GM18526 (cell line): ENCODE measurements around the gene SERPINA4.

Experiments used
- POLR2A ChIP-seq: IDR thresholded peaks from 3 replicates; pipeline ENCODE4 v1.6.1; 2011; ENCODE audit not compliant: insufficient read length; ENCODE audit errors: extremely low read depth

Gene SERPINA4

DNA sequence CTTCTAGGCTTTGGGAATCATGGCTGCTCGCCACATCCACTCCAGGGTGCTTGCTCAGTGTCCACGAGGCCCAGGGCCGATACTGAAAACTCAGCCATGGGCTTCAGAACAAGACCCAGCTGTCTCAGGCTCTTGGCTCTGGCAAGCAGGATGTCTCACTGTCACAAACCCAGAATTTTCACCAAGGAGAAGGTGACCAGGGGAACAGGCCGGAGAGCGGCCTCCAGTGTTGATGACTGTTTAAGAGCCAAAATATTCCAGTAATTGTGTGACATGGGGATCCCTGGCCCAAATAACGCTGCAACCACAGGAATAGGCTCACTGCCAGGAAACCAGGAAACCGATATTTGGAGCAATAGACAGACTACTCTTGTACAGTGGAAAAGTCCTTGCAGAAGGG, 10.2 kb downstream of the SERPINA4 start:
- TF ChIP-seq POLR2A: no peak

DNA sequence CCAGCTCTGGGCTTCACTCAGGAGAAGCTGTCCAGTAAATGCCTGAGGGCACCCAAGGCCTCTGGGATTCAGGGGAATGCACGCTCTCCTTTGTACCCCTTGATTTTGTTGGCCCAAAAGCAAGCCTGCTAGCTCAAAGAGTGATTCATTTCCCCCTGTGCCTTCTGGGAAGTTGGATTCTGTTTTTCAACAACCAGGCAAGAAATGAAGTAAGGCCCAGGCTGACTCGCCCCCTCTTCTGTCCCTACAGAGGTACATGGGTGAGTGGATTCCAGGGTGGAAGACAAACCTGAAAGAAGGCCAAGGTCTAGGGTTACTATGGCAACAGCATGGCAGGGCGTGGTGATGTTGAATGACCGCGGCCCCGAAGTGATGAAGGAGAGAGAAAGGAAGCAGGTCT, 10.7 kb downstream of the SERPINA4 start:
- no peak for TF ChIP-seq POLR2A

DNA sequence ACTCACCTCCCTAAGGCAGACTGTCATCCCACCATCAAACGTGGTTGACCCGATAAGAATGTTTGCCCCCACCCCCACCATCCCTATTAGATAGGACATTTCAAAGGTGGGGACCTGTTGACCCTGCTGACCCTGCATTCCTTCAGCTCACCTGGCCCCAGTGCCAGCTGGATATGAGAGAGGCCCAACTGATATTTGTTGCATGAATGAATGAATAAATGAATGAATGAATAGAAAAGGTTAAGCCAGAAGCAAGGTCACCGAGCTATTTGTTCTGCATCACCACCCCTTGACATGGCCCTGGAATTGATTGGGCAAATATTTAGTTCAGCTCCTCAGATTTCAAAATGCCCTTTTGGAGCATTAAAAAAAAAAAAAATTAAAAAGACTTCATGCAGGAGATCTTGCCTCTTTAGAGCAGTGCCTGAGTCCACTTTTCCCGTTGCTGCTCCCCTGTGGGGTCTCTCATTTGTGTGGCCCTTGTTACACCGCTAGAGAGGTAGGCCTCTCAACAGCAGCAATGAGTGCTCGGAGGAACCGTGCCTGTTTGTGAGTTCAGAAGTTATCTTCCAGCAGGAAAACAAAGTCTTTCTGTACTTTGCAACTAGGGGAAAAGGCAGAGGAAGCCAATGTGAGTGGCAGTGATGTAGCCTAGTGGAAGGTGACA, 11.5 kb downstream of the SERPINA4 start:
- TF ChIP-seq POLR2A: no peak

DNA sequence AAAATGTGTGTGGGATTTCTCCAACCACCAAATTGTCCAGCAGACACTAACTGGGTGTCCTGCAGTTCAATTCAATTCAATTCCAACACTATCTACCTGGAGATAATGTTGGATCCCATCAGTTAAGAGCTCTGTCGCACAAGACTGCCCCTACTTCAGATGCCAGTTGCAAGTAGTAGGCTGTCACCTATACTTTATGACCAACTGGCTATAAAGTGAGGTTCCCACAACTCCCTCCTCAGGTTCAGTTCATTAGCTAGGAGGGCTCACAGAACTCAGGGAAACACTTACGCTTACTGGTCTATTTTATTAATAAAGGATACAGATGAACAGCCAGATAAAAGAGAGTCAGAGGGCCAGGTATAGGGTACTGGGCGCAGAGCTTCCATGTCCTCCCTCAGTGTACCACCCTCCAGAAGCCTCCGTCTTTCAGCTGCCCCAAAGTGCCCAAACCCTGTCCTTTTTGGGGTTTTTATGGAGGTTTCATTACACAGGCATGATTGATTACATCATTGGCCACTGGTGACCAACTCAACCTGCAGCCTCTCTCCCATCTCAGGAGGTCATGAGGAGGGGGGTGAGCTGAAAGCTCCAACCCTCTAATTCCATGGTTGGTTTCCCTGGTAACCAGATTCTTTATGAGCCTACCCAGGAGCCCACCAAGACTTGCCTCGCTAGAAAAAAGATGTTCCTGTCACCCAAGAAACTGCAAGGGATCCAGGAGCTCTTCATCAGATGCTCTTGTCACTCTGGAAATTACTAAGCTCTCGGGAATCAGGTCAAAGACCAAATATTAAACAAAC, 12.4 kb downstream of the SERPINA4 start:
- no peak for TF ChIP-seq POLR2A

DNA sequence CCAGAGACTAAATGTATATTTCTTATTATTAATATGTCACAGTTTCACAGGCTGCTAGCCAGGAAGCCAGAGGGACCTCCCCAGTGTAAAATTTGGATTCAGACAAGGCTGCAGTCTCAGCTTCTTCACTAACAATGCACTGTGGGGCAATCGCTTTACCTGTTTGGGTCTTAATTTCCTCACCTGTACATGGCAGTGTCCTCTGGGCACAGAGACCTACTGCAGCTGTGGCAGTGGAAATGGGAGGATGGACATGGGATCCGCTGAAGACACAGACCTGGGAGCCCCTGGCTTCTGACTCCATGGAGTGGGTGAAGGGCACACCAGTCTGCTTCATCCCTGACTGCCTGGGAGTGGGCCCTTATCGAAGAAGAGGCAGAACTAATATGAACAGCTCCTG, 13.1 kb downstream of the SERPINA4 start:
- TF ChIP-seq POLR2A: no peak

DNA sequence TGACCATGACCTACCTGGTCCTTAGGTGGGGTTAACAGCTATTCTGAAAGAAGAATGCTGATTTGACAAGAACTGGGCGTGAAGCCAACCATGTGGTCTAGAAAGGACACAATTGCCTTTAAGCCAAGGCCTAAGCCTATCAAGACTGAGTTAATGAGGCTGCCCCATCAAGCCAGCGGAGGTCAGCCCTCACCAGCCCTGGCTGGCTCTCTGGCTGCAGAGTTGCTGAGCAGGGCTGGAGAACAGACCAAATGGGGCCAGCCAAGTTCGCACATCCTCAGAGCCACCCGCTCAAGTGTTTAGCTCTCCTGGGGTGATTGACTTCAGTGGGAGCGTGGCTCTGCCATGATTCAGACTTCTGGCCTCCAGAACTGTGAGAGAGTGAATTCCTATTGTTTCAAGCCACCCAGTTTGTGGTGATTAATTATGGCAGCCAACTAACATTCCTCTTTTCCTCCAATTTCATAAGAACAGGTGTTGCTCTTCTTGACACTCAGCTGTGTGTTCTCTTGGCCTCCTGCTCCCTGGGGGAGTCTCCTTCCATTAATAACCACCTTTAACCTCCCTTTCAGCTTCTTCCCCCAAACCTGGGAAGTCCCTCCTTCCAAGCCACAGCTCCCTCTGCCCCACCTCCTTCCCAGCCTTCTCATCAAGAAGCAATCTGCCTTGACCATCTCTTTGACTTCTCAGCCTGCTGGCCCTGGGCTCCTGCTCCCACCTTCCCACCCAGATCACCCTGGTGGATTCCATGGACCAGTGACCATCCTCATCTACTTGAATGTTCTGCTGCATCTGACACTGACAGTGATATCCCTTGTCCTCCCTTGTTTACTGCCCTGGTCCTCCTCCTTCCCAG, 14.7 kb downstream of the SERPINA4 start:
- no peak for TF ChIP-seq POLR2A

DNA sequence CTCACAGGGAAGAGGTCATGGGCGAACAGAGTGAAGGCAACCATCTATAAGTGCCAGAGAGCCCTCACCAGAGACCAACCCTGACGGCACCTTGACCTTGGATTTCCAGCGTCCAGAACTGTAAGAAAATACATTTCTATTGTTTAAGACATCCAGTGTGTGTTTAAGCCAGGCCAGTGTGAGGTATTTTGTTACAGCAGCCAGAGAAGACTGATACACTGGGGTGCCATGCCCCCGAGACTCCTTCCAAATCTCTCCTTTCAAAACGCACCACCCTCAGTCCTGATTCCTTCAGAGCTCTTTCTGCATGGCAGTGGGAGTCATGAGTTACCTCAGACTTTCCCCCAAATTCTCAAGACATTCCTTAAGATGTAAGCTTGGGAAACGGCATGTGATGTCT, 17.5 kb downstream of the SERPINA4 start:
- no peak for TF ChIP-seq POLR2A

DNA sequence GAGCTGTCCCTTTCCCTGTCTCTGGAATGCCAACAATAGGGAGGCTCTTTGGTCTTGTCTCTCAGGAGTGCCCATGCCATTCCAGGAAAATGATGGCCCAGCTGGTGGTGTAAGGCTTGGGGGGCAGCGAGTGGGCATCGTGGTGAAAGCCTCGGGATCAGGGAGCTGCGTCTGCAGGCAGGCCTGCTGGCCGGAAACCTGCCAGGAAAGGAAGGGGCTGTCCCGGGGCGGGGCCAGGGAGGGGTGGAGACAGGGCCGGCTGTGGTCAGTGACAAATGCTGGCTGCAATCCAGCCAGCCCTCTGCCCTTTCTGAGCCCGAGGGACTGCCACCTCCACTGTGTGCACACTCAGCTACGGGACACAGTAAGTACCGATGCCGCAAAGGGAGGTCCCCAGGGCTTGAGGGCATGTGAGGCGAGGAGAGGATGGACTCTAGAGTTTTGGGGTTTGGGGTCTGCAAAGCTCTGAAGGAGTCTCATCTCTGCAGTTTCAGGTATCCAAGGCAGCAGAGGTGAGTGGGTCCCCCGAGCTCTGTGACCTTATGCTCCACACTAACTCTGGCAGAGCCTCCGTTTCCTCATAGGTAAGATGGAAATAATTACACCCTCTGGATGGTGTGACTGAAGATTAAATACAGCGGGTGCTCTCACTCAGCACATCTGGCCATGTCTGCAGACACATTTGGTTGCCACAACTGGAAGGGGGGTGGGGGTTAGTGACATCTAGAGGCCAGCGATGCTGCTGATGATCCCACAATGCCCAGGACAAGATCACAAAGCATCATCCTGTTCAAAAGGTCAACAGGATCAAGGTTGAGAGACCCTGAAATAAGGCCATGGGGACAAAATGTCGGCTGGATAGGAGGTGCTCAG, 20.1 kb downstream of the SERPINA4 start, which contains the start of gene SERPINA5:
Gene SERPINA5, plus strand, starts transcription at position 300 of the 873 bp plus-strand sequence. CDS start 5,937 bp downstream, outside the sequence.
- no peak for TF ChIP-seq POLR2A

DNA sequence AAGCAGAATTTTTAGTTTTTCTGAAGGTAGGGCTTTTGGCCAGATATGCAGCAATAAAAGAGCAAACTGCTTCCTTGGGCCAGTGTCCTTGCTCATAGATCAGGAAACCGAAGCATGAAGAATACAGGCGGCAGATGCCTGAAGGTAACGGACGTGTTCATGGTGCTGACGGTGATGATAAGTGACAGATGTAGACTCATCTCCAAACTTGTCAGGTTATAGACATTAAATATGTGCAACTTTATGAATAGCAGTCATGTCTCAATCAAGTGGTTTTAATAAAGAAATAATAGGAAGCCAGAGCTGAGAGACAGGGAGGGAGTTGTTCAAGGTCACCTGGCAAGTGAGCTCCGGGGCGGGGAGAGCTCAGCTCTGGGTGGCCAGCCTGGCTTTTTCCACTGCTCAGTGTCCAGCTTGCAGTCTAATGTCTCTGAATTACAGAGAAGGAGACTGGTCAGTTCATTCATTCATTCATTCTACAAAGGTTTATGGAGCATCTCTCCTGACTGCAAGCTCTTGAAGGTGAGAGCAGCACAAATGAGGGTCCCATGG, 21.0 kb downstream of the SERPINA4 start:
- TF ChIP-seq POLR2A: no peak

DNA sequence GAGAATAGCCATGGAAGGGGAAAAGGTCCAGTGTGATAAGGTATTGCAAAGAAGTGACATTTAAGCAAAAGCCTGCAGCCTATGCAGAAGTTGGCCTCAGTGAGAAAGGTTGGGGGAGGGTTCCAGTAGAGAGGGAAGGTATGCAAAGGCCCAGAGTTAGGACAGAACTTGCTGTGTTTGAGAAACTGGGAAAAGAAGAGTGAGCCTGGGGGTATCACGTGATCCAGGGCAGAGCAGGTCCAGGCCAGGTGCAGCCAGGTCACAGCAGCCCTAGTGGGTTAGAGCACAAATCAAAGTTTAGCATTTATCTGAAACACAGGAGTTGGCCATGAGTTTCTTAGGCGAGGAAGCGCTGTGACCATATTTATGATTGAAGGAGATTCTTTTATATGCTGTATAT, 21.6 kb downstream of the SERPINA4 start:
- TF ChIP-seq POLR2A: no peak

DNA sequence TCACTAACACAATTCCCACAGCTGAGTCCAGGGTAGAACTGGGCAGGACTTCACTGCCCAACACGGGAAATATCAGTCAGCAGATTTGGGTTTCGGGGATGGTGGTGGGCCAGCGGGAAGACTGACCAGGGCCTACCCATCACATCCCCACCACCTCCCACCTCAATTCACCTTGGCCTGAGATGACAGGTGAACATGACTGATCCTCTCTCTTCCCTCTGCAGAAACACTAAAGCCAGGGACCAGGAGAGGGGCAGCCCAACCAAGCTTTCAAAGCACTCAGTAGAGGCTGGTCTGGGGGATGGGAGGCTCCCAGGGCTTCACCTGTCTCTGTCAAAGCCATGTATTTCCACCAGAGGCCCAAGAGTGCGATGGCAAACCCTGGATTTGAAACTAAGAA, 22.3 kb downstream of the SERPINA4 start:
- TF ChIP-seq POLR2A: no peak

DNA sequence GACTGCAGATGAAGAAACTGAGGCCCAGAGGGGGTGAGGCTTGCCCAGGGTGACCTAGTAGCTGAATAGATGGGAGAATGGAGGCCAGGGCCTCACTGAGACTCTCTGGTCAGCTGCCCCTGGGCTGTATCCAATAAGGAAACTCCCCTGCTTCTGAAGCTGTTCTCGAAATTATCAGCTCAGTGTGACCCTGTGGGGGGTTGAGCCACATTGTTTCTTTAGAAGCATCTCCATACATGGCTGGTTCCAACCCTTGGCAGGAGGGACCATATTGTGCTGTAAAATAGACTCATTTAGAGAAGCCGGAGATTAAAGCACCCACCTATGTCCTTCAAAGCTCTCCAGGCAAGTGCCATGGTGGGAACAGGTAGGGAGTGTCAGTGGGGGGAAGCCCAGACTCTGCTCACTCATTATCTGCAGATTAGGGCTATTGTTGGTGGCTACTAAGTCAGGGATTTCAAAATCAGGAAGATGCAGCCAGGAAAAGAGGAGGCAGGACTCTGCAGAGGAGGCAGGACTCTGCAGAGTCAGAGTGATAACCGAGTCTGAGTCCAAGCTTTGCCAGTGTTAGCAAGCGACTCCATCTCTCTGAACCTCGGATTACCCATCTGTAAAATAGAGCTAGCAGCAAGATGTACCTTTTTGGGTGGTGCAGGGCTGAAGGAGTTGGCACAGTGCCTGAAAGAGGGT, 23.5 kb downstream of the SERPINA4 start:
- no peak for TF ChIP-seq POLR2A

DNA sequence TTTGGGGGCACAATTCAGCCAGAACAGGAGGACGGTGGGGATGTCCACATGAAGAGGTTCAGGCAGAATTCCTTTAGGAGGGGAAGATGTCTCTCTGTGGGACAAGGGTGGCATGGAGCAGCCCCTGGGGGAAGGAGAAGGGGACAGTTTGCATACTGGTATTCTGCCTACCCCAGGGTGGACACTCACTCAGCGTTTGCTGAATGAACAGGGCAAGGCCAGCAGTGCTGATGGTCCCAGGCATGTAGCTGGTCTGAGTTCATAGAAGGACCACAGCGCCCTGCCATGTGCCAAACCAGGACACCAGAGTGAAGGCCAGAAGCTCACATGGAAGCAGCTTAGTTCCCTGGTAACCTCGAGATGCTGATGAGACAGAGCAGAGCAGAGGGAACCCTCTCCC, 25.4 kb downstream of the SERPINA4 start:
- no peak for TF ChIP-seq POLR2A

DNA sequence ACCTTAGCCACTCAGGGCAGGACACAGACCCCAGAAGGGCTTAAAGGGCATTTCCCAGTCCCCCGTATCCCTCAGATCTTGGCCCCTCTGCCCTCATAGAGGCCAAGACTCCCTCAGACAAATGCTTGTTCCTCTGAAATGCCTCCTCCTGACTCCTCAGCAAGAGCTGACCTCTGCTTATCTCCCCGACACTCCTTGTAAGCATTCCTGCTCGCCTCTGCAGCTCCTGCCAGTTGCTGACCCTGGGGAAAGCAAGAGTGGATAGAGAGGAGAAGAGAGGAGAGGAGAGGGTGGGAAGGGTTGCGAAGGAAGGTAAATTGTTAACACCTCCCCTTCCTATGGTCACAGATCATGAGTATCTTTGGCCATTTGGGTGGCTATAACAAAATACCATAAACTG, 27.1 kb downstream of the SERPINA4 start:
- TF ChIP-seq POLR2A: no peak
